Neural cell (in vitro differentiated cells): ENCODE measurements around the gene BZW2. TPM values are rescaled to one million over a fixed set of nuclear protein-coding genes. Genes with fewer than 3 reads are reported as not detected.

Experiments used
- EP300 ChIP-seq: fragments of 450-650 bp; conservative IDR thresholded peaks from 2 replicates; pipeline ENCODE4 v1.6.1; 2014; ENCODE audit warnings: antibody characterized with exemption, mild to moderate bottlenecking, moderate library complexity; ENCODE audit not compliant: poor library complexity, severe bottlenecking
- EZH2 ChIP-seq: fragments of 200-600, 300-800 bp; shearing (Covaris generic), sonication (generic); IDR thresholded peaks from 2 replicates; pipeline ENCODE4 v1.6.1; 2014; ENCODE audit warnings: antibody characterized with exemption, low read length, borderline replicate concordance, mild to moderate bottlenecking; ENCODE audit not compliant: insufficient read depth, poor library complexity, severe bottlenecking
- POLR2AphosphoS5 ChIP-seq: IDR thresholded peaks from 2 replicates; pipeline ENCODE4 v1.6.1; 2012
- polyA plus RNA-seq: library from polyadenylated mRNA; depleted of rRNA; stranded (reverse); fragments of >200 nt; gene quantifications from 2 replicates; pipeline ENCODE4 v1.2.3, GENCODE V29; 2014

The BZW2 gene
- polyA plus RNA-seq, 1 donor from 2014 or later: 203 TPM

DNA sequence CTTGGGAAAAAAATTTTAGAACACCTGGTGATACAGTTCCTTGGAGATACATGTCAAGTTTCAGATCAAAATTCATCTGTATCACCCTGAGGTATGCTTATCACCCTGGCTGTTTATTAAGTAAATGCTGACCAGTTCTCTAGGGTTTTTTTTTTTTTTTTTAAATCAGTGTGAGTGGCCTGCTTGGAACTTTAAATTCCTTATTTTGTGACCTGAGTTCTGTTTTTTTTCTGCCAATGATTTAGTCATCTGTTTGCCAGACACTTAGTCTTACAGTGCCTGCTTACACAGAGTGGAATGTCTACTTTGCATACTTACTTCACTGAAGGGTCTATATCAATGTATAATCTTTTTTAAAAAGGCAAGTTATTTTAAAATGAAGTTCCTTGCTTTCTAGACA is 109.4 kb downstream of the BZW2 start (continued):
- TF ChIP-seq EZH2: no peak
- TF ChIP-seq POLR2AphosphoS5: no peak
- TF ChIP-seq EP300: no peak

Other genes starting within 250 kb of the BZW2 start
- 0.05 and 0.12 TPM in 2 replicates for gene CRPPA, start 224.6 kb upstream of the BZW2 start, polyA plus RNA-seq
- 0.24 and 0.52 TPM in 2 replicates for gene SOSTDC1, start 180.4 kb upstream of the BZW2 start, polyA plus RNA-seq
- not detected in 2 replicates for gene LRRC72, start 119.4 kb upstream of the BZW2 start, polyA plus RNA-seq
- gene ANKMY2, start 427 bp upstream of the BZW2 start, polyA plus RNA-seq: 78.5 and 94.7 TPM in 2 replicates
- 281 and 315 TPM in 2 replicates for gene TSPAN13, start 107.6 kb downstream of the BZW2 start, polyA plus RNA-seq
- not detected in 2 replicates for gene AGR2, start 158.8 kb downstream of the BZW2 start, polyA plus RNA-seq
- not detected in 2 replicates for gene AGR3, start 235.8 kb downstream of the BZW2 start, polyA plus RNA-seq